Mesenchymal stem cell (in vitro differentiated cells and primary cell): Measurements from ENCODE around the gene CCDC9B.

Experiments used
- DNase-seq: peaks from one replicate; pipeline ENCODE4 v3.0.0-alpha.2; 2013
- H2AFZ ChIP-seq: one replicate; pipeline ENCODE4 v1.6.1; 2013; ENCODE audit warnings: low read depth, mild to moderate bottlenecking, control low read depth, inconsistent platforms, low read length, moderate library complexity
- H2AK5ac ChIP-seq: 2 replicates; pipeline ENCODE4 v1.6.1; 2013; ENCODE audit warnings: low read length, moderate library complexity, mild to moderate bottlenecking, inconsistent platforms; ENCODE audit not compliant: severe bottlenecking
- H2BK120ac ChIP-seq: one replicate; pipeline ENCODE4 v1.6.1; 2013; ENCODE audit warnings: low read depth, mild to moderate bottlenecking, inconsistent platforms, low read length, moderate library complexity
- H2BK12ac ChIP-seq, 2 experiments: one replicate each; pipeline ENCODE4 v1.6.1; 2013; ENCODE audit warnings: inconsistent platforms in 2 of 2, low read length in 2 of 2, mild to moderate bottlenecking in 2 of 2, moderate library complexity in 2 of 2, control low read depth in 1 of 2
- H2BK15ac ChIP-seq: one replicate; pipeline ENCODE4 v1.6.1; 2013; ENCODE audit warnings: mild to moderate bottlenecking, low read depth, inconsistent platforms; ENCODE audit not compliant: poor library complexity, severe bottlenecking
- H2BK5ac ChIP-seq: 2 replicates; pipeline ENCODE4 v1.6.1; 2013; ENCODE audit warnings: low read depth, mild to moderate bottlenecking, low read length, control low read depth, inconsistent platforms; ENCODE audit not compliant: poor library complexity, severe bottlenecking
- H3K14ac ChIP-seq, 2 experiments: one replicate each; pipeline ENCODE4 v1.6.1; 2013; ENCODE audit warnings: inconsistent platforms in 2 of 2, low read length in 2 of 2, control low read depth in 1 of 2, mild to moderate bottlenecking in 1 of 2, moderate library complexity in 1 of 2
- H3K18ac ChIP-seq, 2 experiments: one replicate each; pipeline ENCODE4 v1.6.1; 2013; ENCODE audit warnings: inconsistent platforms in 2 of 2, low read length in 2 of 2, control low read depth in 1 of 2, low read depth in 1 of 2, mild to moderate bottlenecking in 1 of 2
- H3K23ac ChIP-seq, 2 experiments: one replicate each; pipeline ENCODE4 v1.6.1; 2013; ENCODE audit warnings: inconsistent platforms in 2 of 2, low read length in 2 of 2, mild to moderate bottlenecking in 2 of 2, moderate library complexity in 2 of 2, control low read depth in 1 of 2
- H3K27ac ChIP-seq: 2 replicates; pipeline ENCODE4 v1.5.1; 2013; ENCODE audit warnings: mild to moderate bottlenecking, moderate library complexity, low read length, control low read depth, inconsistent platforms; ENCODE audit not compliant: poor library complexity, severe bottlenecking
- H3K27me3 ChIP-seq, 2 experiments: 2 replicates each; pipeline versions ENCODE4 v1.6.1 to v1.7.0; 2013; ENCODE audit warnings: low read length in 2 of 2, mild to moderate bottlenecking in 2 of 2, moderate library complexity in 2 of 2, control low read depth in 1 of 2, inconsistent platforms in 1 of 2; ENCODE audit not compliant: control insufficient read depth in 1 of 2, insufficient read depth in 1 of 2
- H3K36me3 ChIP-seq, 2 experiments: 2 replicates each; pipeline versions ENCODE4 v1.6.1 to v1.7.0; 2013; ENCODE audit warnings: low read length in 2 of 2, control low read depth in 1 of 2, inconsistent platforms in 1 of 2, low read depth in 1 of 2, mild to moderate bottlenecking in 1 of 2; ENCODE audit not compliant: insufficient read depth in 2 of 2, control insufficient read depth in 1 of 2
- H3K4ac ChIP-seq, 2 experiments: one replicate each; pipeline ENCODE4 v1.6.1; 2013; ENCODE audit warnings: inconsistent platforms in 2 of 2, low read length in 2 of 2, mild to moderate bottlenecking in 2 of 2, moderate library complexity in 2 of 2, control low read depth in 1 of 2, low read depth in 1 of 2
- H3K4me1 ChIP-seq: 2 replicates; pipeline ENCODE4 v1.6.1; 2013; ENCODE audit warnings: low read depth, low read length, control low read depth; ENCODE audit not compliant: control insufficient read depth, insufficient read depth
- H3K4me2 ChIP-seq: 2 replicates; pipeline ENCODE4 v1.6.1; 2013; ENCODE audit warnings: low read length, mild to moderate bottlenecking, inconsistent platforms; ENCODE audit not compliant: poor library complexity, severe bottlenecking
- H3K4me3 ChIP-seq, 2 experiments: 2 replicates each; pipeline versions ENCODE4 v1.5.1 to v1.7.0; 2013; ENCODE audit warnings: low read length in 2 of 2, mild to moderate bottlenecking in 2 of 2, control low read depth in 1 of 2, low read depth in 1 of 2; ENCODE audit not compliant: insufficient read depth in 1 of 2
- H3K79me1 ChIP-seq: replicated peaks from 2 replicates; pipeline ENCODE4 v1.6.1; 2013; ENCODE audit warnings: mild to moderate bottlenecking, control low read depth, low read length, inconsistent platforms; ENCODE audit not compliant: poor library complexity, severe bottlenecking
- H3K9ac ChIP-seq: 2 replicates; pipeline ENCODE4 v1.7.0; 2013; ENCODE audit warnings: mild to moderate bottlenecking, low read length, moderate library complexity
- H3K9me3 ChIP-seq: 2 replicates; pipeline ENCODE4 v1.7.0; 2013; ENCODE audit warnings: mild to moderate bottlenecking, low read length; ENCODE audit not compliant: control insufficient read depth
- H4K8ac ChIP-seq: one replicate; pipeline ENCODE4 v1.6.1; 2013; ENCODE audit warnings: inconsistent platforms, mild to moderate bottlenecking, low read length, moderate library complexity
- H4K91ac ChIP-seq: one replicate; pipeline ENCODE4 v1.6.1; 2013; ENCODE audit warnings: mild to moderate bottlenecking, low read length, inconsistent platforms
- WGBS: methylation state at CpG from one replicate; pipeline ENCODE4 v1.1.7; 2013; ENCODE audit warnings: mixed read lengths; 5-methylcytosine and 5-hydroxymethylcytosine counted together

Gene CCDC9B

DNA sequence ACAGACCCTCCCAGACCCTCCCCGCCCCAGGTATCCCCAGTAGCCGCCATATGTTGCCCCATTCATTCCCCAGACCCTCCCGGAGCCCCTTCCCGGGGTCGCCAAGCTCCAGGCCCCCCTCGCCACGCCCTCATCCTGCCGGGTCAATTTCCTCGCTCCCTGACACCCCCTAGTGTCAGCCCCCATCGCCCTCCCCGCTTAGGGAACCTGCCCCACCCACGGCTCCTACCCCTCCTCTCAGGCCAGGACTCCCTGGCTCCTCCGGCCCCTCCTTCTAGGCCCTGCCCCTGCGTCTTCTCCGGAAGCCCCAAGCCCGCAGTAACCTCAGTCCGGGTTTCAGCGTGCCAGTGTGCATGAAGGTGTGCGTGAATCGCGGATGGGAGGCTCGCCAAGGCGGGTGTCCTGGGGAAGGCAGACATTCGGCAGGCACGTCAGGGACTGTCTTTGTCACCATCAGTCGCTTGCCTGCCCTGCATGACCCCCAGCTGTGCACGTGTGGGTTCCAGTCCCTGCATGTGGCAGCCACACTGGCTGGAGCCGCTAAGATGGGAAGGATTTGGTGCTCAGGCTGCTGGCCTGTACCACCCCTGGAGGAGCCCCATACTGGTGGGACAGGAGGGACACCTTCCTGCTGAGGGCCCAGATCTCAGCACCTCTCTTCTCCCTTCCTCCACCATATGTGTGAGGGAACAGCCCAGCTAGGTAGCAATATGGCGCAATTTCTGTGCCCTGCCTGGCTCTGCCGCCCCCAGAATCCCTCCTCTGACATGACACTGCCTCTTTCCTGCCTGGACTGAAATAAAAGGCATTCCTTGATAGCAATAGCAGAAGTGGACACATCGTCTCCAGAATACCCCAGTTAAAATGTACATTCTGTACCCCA lies 18.0 kb upstream of the CCDC9B start:
- Histone ChIP-seq H2BK15ac (no peak overlapping the region), H3K4me2 (peak overlapping the region; percentile 85), H2BK5ac (no peak overlapping the region), H3K79me1 (no peaks in the 10 kb centered on the region), H3K36me3 (no peaks in the 10 kb centered on the region), H3K4me1 (peaks cover 23% of the 10 kb centered on the region), H3K18ac (no peak overlapping the region), H3K4me3 (peak overlapping the region; percentile 48 to 65), H2BK12ac (no peak overlapping the region), H3K23ac (no peak overlapping the region), H4K8ac (no peak overlapping the region), H2AK5ac (no peak overlapping the region), H3K4ac (no peak overlapping the region), H3K9ac (no peak overlapping the region), H3K14ac (no peak overlapping the region), H2BK120ac (no peak overlapping the region), H2AFZ (no peak overlapping the region), H3K27ac (no peak overlapping the region), H3K27me3 (peaks cover 42 to 67% of the 10 kb centered on the region in 2 experiments), H3K9me3 (no peaks in the 10 kb centered on the region), H4K91ac (no peak overlapping the region)
- WGBS = 13% methylated on average over 30 of the region's 31 CpGs
- no peak for DNase-seq

DNA sequence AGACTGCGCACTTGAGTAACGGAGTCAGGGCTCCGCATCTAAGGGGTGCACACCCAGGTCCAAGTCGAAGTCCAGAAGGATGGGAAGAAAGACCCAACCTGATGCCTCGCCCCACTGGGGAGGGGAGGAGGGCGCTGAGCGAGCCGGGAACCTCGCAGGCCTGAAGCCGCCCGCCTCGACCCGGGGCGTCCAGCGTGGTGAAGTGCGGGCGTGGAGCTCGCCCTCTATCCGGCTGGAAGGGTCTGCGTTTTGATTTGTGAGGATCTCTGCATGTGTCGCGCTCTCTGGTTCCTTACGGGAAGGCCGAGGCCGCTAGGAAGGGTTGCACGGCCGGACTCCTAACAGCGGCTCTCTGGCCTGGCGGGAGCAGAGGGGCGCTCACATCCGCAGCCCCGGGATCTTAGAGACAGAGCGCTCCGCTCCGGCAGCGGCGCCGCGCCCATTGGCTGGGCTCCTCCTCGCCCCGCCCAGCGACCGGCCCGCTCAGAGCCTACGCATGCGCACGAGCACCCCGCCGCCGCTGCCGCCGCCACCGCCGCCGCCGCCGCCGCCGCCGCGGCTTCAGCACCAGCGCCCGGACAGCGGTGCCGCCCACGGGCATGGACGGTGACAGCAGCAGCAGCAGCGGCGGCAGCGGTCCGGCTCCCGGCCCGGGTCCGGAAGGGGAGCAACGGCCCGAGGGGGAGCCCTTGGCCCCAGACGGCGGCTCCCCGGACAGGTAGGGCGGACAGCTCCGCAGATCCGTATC lies 17.2 kb upstream of the CCDC9B start, which contains the start of gene DISP2:
Gene DISP2 (plus strand): TSS at position 497 of the 748 bp plus-strand sequence. CDS start 103 bp downstream, at position 600.
- Histone ChIP-seq H3K14ac (no peak within 1 kb of the TSS), H2BK5ac (no peak within 1 kb of the TSS), H3K4me1 (peaks cover 23% of the 10 kb centered on the region), H2AK5ac (no peak within 1 kb of the TSS), H3K4me2 (peak within 1 kb of the TSS; percentile 99), H3K4me3 (peak within 1 kb of the TSS; percentile 48 to 78), H3K79me1 (no peaks in the 10 kb centered on the region), H3K36me3 (no peaks in the 10 kb centered on the region), H4K8ac (no peak within 1 kb of the TSS), H2BK15ac (no peak within 1 kb of the TSS), H3K23ac (no peak within 1 kb of the TSS), H3K27ac (no peak within 1 kb of the TSS), H3K9me3 (no peaks in the 10 kb centered on the region), H4K91ac (no peak within 1 kb of the TSS), H2AFZ (peak within 1 kb of the TSS; percentile 78), H3K27me3 (peaks cover 38 to 69% of the 10 kb centered on the region in 2 experiments), H3K18ac (peak within 1 kb of the TSS in 1 of 2 experiments; percentile 8), H2BK120ac (no peak within 1 kb of the TSS), H2BK12ac (no peak within 1 kb of the TSS), H3K9ac (no peak within 1 kb of the TSS), H3K4ac (no peak within 1 kb of the TSS)
- 4% methylated on average over 68 of the region's 82 CpGs for WGBS
- peak; percentile 80 for DNase-seq

DNA sequence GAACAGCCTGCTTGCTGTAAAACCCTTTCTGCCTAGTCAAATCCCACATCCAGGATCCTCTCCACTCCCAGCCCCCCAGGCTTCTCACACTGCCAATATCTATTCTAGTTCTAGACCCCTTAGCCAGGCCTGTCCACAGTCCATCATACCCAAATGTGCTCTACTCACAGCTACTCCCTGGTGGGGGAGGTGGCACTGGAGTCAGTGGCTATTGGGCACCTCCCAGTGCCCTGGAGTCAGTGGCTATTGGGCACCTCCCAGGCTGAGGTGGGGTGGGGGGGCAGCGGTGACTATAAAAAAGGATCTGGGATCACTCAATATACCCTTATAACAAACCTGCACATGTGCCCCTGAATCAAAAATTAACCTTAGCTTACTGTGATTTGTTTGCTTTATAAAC lies 16.5 kb upstream of the CCDC9B start:
- no CpG with 5 or more reads among the region's 1 CpG for WGBS
- peak overlapping the region; percentile 99 for H3K4me2 ChIP-seq
- no peak overlapping the region for H3K14ac ChIP-seq
- H3K4me3 ChIP-seq = peak overlapping the region in 1 of 2 experiments; percentile 78
- no peak overlapping the region for H2BK15ac ChIP-seq
- no peak overlapping the region for H2BK12ac ChIP-seq
- H4K8ac ChIP-seq = no peak overlapping the region
- H2BK120ac ChIP-seq = no peak overlapping the region
- no peak overlapping the region for H2AK5ac ChIP-seq
- H2BK5ac ChIP-seq = no peak overlapping the region
- no peak for DNase-seq
- peaks cover 23% of the 10 kb centered on the region for H3K4me1 ChIP-seq
- H3K18ac ChIP-seq = no peak overlapping the region
- H4K91ac ChIP-seq = no peak overlapping the region
- no peaks in the 10 kb centered on the region for H3K36me3 ChIP-seq
- H3K4ac ChIP-seq = no peak overlapping the region
- H3K27ac ChIP-seq = no peak overlapping the region
- peaks cover 42 to 72% of the 10 kb centered on the region in 2 experiments for H3K27me3 ChIP-seq
- H3K23ac ChIP-seq = no peak overlapping the region
- no peak overlapping the region for H2AFZ ChIP-seq
- no peaks in the 10 kb centered on the region for H3K79me1 ChIP-seq
- H3K9me3 ChIP-seq = no peaks in the 10 kb centered on the region
- no peak overlapping the region for H3K9ac ChIP-seq

DNA sequence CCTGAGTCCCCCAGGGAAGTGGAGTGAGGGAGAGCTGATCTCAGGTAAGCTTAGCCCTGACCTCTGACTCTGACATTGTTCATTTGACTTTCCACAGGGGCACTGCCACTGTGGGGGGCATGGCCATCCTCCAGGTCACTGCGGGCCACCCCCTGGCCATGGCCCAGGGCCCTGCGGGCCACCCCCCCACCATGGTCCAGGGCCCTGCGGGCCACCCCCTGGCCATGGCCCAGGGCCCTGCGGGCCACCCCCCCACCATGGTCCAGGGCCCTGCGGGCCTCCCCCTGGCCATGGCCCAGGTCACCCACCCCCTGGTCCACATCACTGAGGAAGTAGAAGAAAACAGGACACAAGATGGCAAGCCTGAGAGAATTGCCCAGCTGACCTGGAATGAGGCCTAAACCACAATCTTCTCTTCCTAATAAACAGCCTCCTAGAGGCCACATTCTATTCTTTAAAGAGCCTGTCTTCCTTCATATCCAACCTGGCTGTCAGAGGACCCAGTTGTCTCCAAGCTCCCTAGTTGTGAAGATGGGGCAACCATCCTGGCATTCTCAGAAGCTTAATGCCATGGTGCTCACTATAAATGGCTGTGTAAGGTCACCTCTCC lies 15.3 kb upstream of the CCDC9B start:
- no peak overlapping the region for H4K8ac ChIP-seq
- no peak overlapping the region for H3K4me2 ChIP-seq
- H3K27ac ChIP-seq = no peak overlapping the region
- H3K9me3 ChIP-seq = no peaks in the 10 kb centered on the region
- no peaks in the 10 kb centered on the region for H3K36me3 ChIP-seq
- H3K4me3 ChIP-seq = no peak overlapping the region
- H2AFZ ChIP-seq = no peak overlapping the region
- no peak overlapping the region for H2BK120ac ChIP-seq
- H3K9ac ChIP-seq = no peak overlapping the region
- no peak overlapping the region for H3K18ac ChIP-seq
- H2AK5ac ChIP-seq = no peak overlapping the region
- H2BK15ac ChIP-seq = no peak overlapping the region
- H3K27me3 ChIP-seq = peaks cover 31 to 67% of the 10 kb centered on the region in 2 experiments
- H3K4ac ChIP-seq = no peak overlapping the region
- no peak overlapping the region for H4K91ac ChIP-seq
- peaks cover 23% of the 10 kb centered on the region for H3K4me1 ChIP-seq
- 89% methylated on average over 4 of the region's 5 CpGs for WGBS
- no peak for DNase-seq
- no peak overlapping the region for H2BK5ac ChIP-seq
- no peak overlapping the region for H3K23ac ChIP-seq
- H3K14ac ChIP-seq = no peak overlapping the region
- H2BK12ac ChIP-seq = no peak overlapping the region
- H3K79me1 ChIP-seq = no peaks in the 10 kb centered on the region
